ENCODE data around the gene MC3R. TPM values are rescaled to one million over a fixed set of nuclear protein-coding genes. Genes with fewer than 3 reads are reported as not detected.

The MC3R gene
- total and polyA plus RNA-seq, 2 donors (not counting 1 experiment from before 2014, with no cell fraction given), result not detected

DNA sequence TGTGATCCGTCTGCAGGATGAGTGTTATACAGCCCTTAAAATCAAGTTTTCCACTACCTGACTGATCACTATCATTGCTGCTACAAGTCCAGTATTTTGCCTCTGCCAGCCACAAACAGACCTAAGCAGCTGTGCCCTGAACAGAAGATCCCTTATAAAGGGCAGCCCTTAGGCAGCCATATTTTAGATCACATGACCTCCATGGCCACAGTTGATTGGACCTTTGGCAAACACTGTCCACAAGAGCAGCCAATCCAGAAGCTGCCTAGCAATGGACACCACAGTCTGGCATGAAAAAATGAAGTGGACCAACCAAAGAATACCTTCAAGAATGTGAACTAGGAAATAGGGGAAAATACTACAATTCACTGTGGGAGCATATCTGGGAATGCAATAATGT, 50.8 kb downstream of the MC3R start:
- ChIA-PET POLR2A (no interaction called here), CTCF (no interaction called here)
- Histone ChIP-seq H3K4me3 (ENCODE audit: control extremely low read depth in 1 of 5, extremely low read depth in 1 of 5, insufficient read depth in 1 of 5, low read depth in 2 of 5, low read length in 4 of 5) (no peak overlapping the region), H3K4me2 (replicated peaks; ENCODE audit: low read depth, low read length, poor library complexity, severe bottlenecking) (no peak overlapping the region), H3K4me1 (ENCODE audit: control insufficient read depth in 2 of 2, insufficient read depth in 2 of 2, low read length in 2 of 2) (no peaks in the 10 kb centered on the region), H3K79me2 (ENCODE audit: control insufficient read depth, insufficient read depth, low read length) (no peaks in the 10 kb centered on the region), H3K27ac (ENCODE audit: low read length in 2 of 2) (no peak overlapping the region), H4K20me1 (ENCODE audit: control insufficient read depth, insufficient read depth, low read length, poor library complexity, severe bottlenecking) (no peaks in the 10 kb centered on the region), H3K36me3 (replicated peaks in 1 of 2; ENCODE audit: control extremely low read depth in 1 of 2, control insufficient read depth in 1 of 2, extremely low read depth in 1 of 2, insufficient read depth in 2 of 2, low read length in 1 of 2) (no peaks in the 10 kb centered on the region), H3K9ac (ENCODE audit: low read length) (no peak overlapping the region), H3K27me3 (replicated peaks in 1 of 4; ENCODE audit: control extremely low read depth in 1 of 4, control insufficient read depth in 3 of 4, insufficient read depth in 4 of 4, low read length in 3 of 4) (no peaks in the 10 kb centered on the region), H2AFZ (ENCODE audit: insufficient read depth, low read depth, low read length, poor library complexity, severe bottlenecking) (no peak overlapping the region), H3K9me3 (ENCODE audit: control extremely low read depth in 1 of 3, control insufficient read depth in 2 of 3, insufficient read depth in 1 of 3, low read length in 2 of 3) (no peaks in the 10 kb centered on the region)
- Mint-ChIP-seq H3K9me3 (ENCODE audit: insufficient read depth) (no peaks in the 10 kb centered on the region), H3K27me3 (peaks cover 3% of the 10 kb centered on the region), H3K27ac (no peak overlapping the region), H3K4me3 (no peak overlapping the region), H3K4me1 (no peaks in the 10 kb centered on the region)
- WGBS (ENCODE audit: insufficient coverage), result no CpG with 5 or more reads among the region's 1 CpG
- TF ChIP-seq, protein P1, sequence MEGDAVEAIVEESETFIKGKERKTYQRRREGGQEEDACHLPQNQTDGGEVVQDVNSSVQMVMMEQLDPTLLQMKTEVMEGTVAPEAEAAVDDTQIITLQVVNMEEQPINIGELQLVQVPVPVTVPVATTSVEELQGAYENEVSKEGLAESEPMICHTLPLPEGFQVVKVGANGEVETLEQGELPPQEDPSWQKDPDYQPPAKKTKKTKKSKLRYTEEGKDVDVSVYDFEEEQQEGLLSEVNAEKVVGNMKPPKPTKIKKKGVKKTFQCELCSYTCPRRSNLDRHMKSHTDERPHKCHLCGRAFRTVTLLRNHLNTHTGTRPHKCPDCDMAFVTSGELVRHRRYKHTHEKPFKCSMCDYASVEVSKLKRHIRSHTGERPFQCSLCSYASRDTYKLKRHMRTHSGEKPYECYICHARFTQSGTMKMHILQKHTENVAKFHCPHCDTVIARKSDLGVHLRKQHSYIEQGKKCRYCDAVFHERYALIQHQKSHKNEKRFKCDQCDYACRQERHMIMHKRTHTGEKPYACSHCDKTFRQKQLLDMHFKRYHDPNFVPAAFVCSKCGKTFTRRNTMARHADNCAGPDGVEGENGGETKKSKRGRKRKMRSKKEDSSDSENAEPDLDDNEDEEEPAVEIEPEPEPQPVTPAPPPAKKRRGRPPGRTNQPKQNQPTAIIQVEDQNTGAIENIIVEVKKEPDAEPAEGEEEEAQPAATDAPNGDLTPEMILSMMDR (IDR thresholded peaks at IDR 0.05), result no peak
- no peak for TF ChIP-seq EZH2 (IDR thresholded peaks at IDR 0.05; ENCODE audit: borderline replicate concordance, insufficient read depth, low read depth, low read length, poor library complexity, severe bottlenecking)
- DNase-seq, result no peak
- ATAC-seq (ENCODE audit: low read depth), result no peak
- intact Hi-C loops (cut with micrococcal nuclease), result no loop called here

Small RNA genes lying within 50 kb of the gene (small RNA-seq; reads per million reads assigned to genes)
- gene RNA5SP487 (ENCODE audit: insufficient read length, low read depth, low replicate concordance), result not detected

Other genes starting within 250 kb of the MC3R start
- gene CBLN4, start 243.2 kb upstream of the MC3R start, total RNA-seq, result not detected in 2 replicates
- gene CBLN4, start 243.2 kb upstream of the MC3R start, polyA plus RNA-seq, result not detected in 2 replicates
- 10.5 and 13.6 TPM in 2 replicates for gene FAM210B, start 110.2 kb downstream of the MC3R start, total RNA-seq
- 3.9 and 4.0 TPM in 2 replicates for gene FAM210B, start 110.2 kb downstream of the MC3R start, polyA plus RNA-seq
- gene AURKA, start 143.5 kb downstream of the MC3R start, total RNA-seq, result 3.6 and 3.9 TPM in 2 replicates
- 0.59 and 0.86 TPM in 2 replicates for gene AURKA, start 143.5 kb downstream of the MC3R start, polyA plus RNA-seq
- gene CSTF1, start 143.9 kb downstream of the MC3R start, total RNA-seq, result 31.9 and 33.8 TPM in 2 replicates
- 12.4 and 18.3 TPM in 2 replicates for gene CSTF1, start 143.9 kb downstream of the MC3R start, polyA plus RNA-seq
- gene CASS4, start 163.5 kb downstream of the MC3R start, total RNA-seq, result 0.42 and 0.53 TPM in 2 replicates
- gene CASS4, start 163.5 kb downstream of the MC3R start, polyA plus RNA-seq, result 0.17 and 0.45 TPM in 2 replicates
- 71.1 and 78.4 TPM in 2 replicates for gene RTF2, start 219.9 kb downstream of the MC3R start, total RNA-seq
- 29.5 and 34.6 TPM in 2 replicates for gene RTF2, start 219.9 kb downstream of the MC3R start, polyA plus RNA-seq